ENCODE measurements around the gene NCKAP5.

Gene NCKAP5

GRCh38 chr2:132668189-132668823 lies 900.0 kb downstream of the NCKAP5 start:
- TF ChIP-seq CTCF (IDR thresholded peaks at IDR 0.05; ENCODE audit: low read depth, low read length, missing control alignments): peak; percentile 73
- Histone ChIP-seq H3K27ac (no peak overlapping the region), H3K4me3 (ENCODE audit: low read depth, low read length) (peak overlapping the region; percentile 61), H3K27me3 (replicated peaks) (no peaks in the 10 kb centered on the region), H3K36me3 (replicated peaks) (no peaks in the 10 kb centered on the region)
- in situ Hi-C loops (cut with HindIII; ENCODE audit: low pct_ligation_motif_present, low sequenced_read_pairs): no loop called here
- DNase-seq: peak; percentile 17

GRCh38 chr2:132667706-132668105 lies 900.6 kb downstream of the NCKAP5 start:
- DNase-seq: no peak
- Histone ChIP-seq H3K4me3 (ENCODE audit: low read depth, low read length) (no peak overlapping the region), H3K27ac (no peak overlapping the region), H3K36me3 (replicated peaks) (no peaks in the 10 kb centered on the region), H3K27me3 (replicated peaks) (no peaks in the 10 kb centered on the region)
- no peak for TF ChIP-seq CTCF (IDR thresholded peaks at IDR 0.05; ENCODE audit: low read depth, low read length, missing control alignments)
- in situ Hi-C loops (cut with HindIII; ENCODE audit: low pct_ligation_motif_present, low sequenced_read_pairs): no loop called here

- Histone ChIP-seq H3K27me3 (replicated peaks) (no peaks in the 10 kb centered on the region), H3K36me3 (replicated peaks) (no peaks in the 10 kb centered on the region), H3K27ac (no peak overlapping the region), H3K4me3 (ENCODE audit: low read depth, low read length) (no peak overlapping the region)
- TF ChIP-seq CTCF (IDR thresholded peaks at IDR 0.05; ENCODE audit: low read depth, low read length, missing control alignments): no peak
- DNase-seq: no peak
- in situ Hi-C loops (cut with HindIII; ENCODE audit: low pct_ligation_motif_present, low sequenced_read_pairs): no loop called here
These were observed 902.7 kb downstream of the NCKAP5 start for GRCh38 chr2:132665401-132666140.

GRCh38 chr2:132664096-132664495 lies 904.2 kb downstream of the NCKAP5 start:
- no peaks in the 10 kb centered on the region for H3K27me3 ChIP-seq (replicated peaks)
- in situ Hi-C loops (cut with HindIII; ENCODE audit: low pct_ligation_motif_present, low sequenced_read_pairs): no loop called here
- H3K36me3 ChIP-seq (replicated peaks): no peaks in the 10 kb centered on the region
- no peak overlapping the region for H3K27ac ChIP-seq
- no peak overlapping the region for H3K4me3 ChIP-seq (ENCODE audit: low read depth, low read length)
- no peak for TF ChIP-seq CTCF (IDR thresholded peaks at IDR 0.05; ENCODE audit: low read depth, low read length, missing control alignments)
- peak; percentile 11 for DNase-seq

- Histone ChIP-seq H3K4me3 (ENCODE audit: low read depth, low read length) (no peak overlapping the region), H3K27me3 (replicated peaks) (no peaks in the 10 kb centered on the region), H3K36me3 (replicated peaks) (no peaks in the 10 kb centered on the region), H3K27ac (no peak overlapping the region)
- DNase-seq: no peak
- no peak for TF ChIP-seq CTCF (IDR thresholded peaks at IDR 0.05; ENCODE audit: low read depth, low read length, missing control alignments)
- in situ Hi-C loops (cut with HindIII; ENCODE audit: low pct_ligation_motif_present, low sequenced_read_pairs): no loop called here
These were observed 905.5 kb downstream of the NCKAP5 start for GRCh38 chr2:132662732-132663131.

Data from brain microvascular endothelial cell (primary cell).